GM21447 (cell line): ENCODE data around the gene RRAD.
"Not testable (repeated sequence)": the region's sequence is repeated elsewhere in the genome, so short reads cannot be mapped to it uniquely, and the experiment has no call there.

Source experiments
- ATAC-seq: cut with Tn5 transposase; IDR thresholded peaks from one replicate; pipeline ENCODE4 v1.9.1; 2021; ENCODE audit not compliant: unreplicated experiment

The RRAD gene

DNA sequence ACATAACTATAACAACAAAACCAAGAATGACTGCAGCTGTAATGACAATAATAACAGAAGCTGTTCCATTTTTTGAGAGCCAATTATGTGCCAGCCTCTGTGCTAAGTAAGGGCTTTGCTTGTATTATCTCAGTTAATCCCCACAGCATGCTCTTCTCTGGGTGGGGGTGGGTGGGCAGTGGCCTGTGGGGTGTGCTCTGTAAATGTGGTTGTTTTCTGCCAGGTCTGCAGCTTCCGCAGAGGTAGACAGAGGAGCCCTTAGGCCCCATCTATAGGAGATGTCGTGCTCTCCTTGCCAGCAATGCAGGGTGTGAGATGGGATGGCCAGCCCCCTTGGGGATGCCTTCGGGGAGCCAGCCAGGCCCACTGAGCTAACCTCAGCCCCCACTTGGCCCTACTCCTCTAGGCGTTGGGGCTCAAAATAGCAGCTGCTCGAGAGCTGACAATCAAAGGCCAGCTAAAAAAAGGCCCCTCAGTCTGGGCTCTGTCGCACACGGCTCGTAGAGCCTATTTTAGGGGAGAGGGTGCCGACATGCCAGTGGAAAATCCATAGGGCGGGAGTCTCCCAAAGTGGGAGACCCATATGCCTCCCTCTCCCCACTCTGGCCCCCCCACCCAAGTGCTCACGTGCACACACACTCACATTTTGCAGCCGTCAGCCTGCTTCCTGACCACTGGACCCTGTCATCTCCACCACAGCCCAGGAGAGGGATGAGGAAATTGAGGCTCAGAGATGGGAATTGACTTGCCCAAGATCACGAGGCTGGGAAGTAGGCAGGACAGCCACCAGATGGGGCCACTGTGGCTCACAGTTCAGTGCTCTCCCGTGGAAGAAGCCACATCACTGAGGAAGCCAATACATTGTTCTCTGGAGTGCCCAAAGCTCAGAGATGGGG, 22.4 kb downstream of the RRAD start:
- no peak for ATAC-seq

DNA sequence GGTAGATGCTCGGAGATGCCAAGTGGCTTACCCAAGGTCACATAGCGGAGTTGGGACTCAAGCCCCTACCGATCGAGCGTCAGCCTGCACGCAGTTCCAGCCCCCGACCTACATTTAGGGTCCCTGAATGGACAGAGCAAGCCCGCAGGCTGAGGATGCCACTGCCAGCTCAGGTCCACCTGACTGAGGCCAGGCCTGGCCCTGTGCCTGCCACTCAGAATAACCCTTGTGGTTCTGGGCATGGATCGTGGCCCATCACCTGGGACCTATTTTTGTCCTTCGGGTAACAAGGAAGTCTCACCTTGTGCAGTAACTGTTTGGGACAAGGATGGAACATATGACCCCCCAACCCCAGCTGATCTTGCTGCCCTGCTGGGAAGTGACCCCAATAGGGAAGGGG, 23.7 kb downstream of the RRAD start:
- no peak for ATAC-seq

DNA sequence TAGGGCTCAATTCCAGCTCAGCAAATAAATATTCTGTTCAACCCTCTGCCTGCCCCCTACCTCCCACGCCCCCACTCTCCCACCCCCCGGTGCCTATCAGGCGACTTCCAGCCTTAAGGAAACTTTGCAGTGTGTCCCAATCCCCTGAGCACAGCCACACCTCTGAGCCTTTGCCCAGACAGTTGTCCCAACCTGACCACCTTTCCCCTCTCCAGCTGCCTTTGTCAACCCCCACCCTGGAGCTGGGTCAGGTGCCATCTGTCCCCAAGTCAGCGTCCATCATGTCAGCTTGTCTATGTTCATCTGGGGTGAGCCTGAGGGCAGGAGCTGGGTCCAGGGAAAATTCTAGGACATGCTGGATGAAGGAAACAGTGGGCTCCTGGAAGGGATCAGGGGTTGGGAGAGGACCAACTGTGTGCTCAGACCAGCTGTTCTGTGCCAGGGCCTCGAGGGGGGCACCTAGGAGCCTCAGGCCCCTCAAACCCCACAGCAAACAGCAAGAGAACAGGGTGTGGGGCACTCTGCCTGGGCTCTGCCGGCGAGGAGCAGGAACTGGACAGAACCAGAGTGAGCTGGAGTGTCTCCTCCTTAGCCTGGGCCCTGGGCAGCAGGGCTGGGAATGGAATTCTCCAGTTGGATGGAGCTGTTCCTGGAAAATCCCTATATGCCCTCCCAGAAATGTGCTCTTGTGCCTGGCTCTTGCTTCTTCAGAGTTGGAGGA, 24.5 kb downstream of the RRAD start:
- no peak for ATAC-seq

DNA sequence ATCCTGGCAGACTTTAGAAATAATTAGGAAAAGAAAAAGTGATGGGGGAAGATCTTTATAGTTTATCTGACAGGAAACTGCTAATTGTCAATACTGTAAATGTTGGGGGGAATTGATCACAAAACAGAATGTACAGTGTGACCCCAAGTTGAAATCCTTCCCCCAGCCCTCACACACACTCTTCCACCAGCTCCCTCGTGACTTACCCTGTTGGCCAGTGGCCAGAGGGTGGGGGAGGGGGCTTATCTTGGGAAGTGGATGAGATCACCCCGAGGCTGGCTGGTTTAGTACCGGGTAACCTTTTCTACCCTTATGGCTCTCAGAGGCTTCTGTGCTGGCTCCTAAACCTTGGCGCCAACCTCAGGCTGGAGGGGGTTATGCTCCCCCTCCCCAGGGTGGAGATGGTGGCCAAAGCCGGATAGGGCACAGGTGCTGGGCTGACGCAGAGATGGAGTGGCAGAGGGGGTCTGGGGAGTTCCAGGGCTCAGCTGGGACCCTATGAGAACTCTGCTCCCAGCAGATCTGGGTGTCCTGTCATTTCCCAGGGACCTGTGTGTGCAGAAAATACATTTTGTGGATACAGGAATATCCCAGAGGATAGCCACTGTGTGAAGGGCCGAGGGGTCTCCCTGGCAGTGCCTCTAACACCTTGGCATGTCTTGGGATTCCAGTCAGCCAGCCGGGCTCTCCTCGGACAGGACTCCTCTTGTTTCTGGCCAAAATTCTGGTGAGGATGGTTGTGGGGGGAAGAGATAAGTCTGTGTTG, 25.2 kb downstream of the RRAD start:
- no peak for ATAC-seq

DNA sequence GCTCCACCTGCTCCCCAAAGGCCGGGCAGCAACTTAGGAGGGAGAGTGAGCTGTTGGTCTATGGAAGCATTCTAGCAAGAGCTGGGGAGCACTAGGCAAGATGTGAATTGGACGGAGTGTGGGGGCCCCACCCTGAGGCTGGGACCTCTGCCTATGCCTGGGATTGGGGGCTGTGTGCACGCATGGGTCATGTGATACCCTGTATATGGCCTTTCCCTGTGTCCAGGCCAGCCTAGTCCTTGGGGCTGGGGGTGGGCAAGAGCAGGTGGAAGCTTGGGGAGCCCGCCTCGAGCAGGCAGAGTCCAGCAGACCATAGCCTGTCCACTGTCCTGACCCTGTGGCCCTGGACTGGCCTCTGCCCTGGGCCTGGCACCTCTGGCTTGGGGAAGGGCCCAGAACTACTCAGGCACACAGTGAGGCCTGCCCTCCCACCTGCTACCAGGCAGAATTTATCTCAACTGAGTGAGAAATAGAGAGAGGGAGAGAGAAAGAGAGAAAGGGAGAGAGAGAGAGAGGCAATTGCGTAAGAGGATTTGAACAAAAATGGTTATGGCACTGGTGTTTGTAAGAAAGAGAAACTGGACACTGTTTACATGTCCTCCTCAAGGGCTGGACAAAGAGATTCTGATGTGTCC, 25.9 kb downstream of the RRAD start:
- no peak for ATAC-seq

DNA sequence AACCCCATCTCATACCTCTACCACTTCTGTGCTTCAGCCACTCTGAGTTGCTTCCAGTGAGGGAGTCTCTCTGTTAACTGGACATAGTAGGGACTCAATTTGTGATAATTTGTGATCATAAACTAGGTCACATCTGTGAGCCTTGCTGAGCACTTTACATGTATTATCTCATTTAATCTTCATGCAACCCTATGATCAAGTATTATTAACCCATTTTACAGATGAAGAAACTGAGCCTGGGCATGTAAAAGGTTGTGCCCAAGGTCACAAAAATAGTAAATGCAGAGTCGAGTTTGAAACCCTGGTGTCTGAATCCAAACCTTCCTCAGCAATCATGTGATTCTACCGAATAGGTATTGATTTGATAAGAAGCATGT, 26.4 kb downstream of the RRAD start:
- no peak for ATAC-seq

DNA sequence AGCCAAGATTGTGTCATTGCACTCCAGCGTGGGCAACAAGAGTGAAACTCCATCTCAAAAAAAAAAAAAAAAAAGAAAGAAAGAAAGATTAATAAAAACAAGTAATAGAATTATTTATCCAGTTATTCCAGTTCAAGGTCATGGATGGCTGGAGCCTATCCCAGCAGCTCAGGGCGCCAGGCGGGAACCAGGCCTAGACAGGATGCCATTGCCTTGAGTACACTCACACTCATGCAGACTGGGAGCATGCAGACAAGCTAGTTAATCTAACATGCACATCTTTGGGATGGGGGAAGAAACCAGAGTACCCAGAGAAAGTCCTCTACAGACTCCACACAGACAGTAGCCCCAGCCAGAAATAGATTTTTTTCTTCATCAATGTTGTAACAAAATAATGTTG, 27.1 kb downstream of the RRAD start:
- no peak for ATAC-seq

DNA sequence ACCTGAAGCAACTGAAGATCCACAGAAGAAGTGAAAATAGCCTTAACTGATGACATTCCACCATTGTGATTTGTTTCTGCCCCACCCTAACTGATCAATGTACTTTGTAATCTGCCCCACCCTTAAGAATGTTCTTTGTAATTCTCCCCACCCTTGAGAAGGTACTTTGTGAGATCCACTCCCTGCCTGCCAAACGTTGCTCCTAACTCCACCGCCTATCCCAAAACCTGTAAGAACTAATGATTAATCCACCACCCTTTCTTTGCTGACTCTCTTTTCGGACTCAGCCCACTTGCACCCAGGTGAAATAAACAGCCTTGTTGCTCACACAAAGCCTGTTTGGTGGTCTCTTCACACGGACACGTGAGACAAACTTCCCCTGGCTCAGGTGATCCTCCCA, 28.7 kb downstream of the RRAD start:
- ATAC-seq, result not testable (repeated sequence)

DNA sequence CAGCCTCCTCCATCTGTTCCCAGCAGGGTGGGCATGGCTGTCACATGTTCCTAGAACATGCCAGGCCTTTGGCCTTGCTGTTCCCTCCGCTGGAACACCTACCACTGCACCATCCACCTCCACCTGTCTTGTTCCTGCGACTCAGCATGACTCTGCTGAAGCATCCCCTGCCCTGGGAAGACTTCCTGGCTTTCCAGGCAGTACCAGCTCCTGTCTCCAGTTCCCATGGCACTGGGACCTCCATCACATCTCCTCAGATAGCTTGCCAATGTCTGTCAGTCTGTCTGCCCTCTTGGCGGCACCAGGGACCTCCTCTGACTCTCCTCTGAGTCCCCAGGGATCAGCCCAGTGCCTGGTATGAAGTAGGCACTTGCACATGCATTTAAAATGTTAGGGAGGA, 29.3 kb downstream of the RRAD start:
- no peak for ATAC-seq

DNA sequence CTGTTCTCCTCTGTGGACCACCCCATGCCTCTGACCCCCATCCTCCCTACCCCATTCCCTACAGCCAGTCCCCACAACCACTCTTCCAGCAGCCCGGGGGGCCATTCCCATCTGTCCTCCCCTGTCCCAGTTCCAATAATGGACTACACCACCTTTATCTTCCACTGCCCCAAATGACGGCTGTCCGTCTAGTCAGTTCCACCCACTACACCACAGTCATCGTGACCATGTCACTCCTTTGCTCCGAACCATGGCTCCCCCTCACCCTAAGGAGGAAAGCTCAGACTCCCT, 29.7 kb downstream of the RRAD start:
- no peak for ATAC-seq

DNA sequence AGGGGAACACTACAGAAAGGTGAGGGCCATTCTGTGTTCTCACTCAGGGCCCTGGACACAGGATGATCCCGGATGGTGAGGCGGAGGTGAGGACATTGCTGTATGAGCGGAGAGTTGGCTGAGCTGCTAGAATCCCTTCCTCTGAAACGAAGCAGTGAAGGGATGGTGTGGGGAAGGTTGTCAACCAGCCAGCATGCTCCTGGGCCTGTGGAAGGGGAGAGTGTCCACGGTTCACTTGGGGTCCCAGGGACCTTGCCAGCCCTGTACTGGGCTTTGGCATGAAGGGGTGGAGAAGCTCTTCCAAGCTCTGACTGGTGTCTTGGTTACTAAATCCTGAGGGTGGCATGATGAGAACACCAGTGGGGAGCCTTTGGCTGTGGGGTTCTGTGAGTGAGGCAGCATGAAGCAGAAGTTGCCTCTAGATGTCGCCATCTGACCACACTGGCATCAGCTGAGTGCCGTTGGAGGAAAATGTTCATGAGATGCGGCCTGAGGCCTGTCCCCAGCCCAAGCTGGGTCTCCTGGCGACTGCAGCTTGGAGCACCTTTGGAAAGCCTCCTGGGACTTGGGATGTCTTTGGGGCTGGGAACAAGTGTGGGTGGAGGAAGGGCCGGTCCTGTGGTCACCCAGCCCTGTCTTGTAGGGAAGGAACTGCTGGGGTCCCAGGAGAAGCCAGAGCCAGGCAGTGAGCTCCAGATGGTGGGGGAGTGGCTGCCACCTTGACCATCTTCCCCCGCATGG, 30.2 kb downstream of the RRAD start:
- ATAC-seq, result no peak

DNA sequence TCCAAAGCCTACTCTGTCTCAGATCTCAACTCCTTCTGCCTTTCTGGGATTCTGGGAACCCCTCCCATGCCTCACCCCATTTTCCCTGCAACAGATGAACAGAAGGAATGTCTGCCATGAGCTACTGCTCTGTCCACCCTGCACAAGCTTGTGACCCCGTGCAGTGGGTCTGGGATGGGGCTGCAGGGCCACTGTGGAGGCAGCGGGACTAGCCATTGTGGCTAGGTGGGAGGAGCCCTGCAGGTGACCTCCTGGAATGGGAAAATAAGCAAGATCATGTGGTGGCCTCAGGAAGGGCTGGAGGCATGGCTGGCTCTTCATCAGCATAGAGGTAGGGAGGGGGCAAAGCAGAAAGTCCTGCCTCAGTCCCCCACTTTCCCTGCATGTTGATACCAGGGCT, 31.3 kb downstream of the RRAD start:
- ATAC-seq, result no peak

DNA sequence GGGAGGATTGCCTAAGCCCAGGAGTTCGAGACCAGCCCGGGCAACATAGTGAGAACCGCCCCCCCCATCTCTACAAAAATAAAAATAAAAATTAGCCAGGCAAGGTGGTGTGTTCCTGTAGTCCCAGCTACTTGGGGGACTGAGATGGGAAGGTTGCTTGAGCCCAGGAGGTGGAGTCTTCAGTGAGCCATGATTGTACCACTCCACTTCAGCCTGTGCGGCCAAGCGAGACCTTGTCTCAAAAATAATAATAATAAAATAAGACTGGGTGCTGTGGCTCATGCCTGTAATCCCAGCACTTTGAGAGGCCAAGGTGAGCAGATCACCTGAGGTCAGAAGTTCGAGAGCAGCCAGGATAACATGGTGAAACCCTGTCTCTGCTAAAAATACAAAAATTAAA, 33.5 kb downstream of the RRAD start:
- ATAC-seq, result no peak

DNA sequence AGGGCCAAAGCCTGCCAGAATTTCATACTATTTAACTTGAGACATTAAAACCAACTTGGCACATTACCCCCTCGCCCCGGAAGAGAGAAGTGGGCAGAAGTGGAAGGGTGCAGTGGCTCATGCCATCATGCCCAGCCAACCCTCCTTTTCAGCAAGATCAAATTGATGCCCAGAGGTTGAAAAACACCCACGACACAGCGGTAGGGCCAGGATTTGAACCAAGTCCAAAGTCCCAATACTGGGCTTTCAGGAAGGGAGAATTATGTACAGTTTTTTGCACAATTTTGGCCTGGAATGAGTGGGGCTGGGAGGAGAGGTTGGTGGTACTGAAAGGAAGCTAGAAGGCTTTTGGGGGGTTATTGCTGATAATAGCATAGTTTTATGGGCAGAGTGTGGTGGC, 34.0 kb downstream of the RRAD start:
- no peak for ATAC-seq

DNA sequence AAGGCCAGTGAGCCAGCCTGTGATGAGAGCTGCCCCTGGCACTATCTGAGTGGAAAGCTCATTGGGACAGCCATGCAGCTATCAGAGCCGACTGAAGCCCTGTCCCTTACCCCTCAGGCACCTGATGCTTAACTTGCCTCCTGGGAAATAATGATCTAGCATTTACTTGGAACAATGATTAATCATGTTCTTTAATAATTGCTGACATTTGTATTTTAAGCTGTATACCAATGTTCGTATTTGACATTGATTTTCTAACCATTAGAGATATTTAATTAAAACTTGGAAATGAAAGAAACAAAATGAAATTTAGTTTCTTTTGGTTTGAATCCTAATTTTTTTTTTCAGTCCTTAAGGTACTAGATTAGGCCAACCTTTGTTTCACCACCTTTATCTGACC, 34.5 kb downstream of the RRAD start:
- ATAC-seq, result no peak

DNA sequence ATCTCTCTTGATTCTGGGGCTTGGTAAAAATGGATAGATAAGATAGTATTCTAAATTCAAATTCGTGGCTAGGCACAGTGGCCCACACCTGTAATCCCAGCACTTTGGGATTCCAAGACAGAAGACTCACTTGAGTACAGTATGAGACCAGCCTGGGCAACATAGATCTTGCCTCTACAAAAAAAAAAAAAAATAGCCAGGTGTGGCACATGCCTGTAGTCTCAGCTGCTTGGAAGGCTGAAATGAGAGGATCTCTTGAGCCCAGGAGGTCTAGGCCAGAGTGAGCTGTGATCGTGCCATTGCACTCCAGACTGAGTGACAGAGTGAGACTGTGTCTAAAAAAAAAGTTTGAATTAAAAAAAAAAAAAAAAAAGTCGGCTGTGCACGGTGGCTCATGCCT, 35.7 kb downstream of the RRAD start:
- no peak for ATAC-seq

DNA sequence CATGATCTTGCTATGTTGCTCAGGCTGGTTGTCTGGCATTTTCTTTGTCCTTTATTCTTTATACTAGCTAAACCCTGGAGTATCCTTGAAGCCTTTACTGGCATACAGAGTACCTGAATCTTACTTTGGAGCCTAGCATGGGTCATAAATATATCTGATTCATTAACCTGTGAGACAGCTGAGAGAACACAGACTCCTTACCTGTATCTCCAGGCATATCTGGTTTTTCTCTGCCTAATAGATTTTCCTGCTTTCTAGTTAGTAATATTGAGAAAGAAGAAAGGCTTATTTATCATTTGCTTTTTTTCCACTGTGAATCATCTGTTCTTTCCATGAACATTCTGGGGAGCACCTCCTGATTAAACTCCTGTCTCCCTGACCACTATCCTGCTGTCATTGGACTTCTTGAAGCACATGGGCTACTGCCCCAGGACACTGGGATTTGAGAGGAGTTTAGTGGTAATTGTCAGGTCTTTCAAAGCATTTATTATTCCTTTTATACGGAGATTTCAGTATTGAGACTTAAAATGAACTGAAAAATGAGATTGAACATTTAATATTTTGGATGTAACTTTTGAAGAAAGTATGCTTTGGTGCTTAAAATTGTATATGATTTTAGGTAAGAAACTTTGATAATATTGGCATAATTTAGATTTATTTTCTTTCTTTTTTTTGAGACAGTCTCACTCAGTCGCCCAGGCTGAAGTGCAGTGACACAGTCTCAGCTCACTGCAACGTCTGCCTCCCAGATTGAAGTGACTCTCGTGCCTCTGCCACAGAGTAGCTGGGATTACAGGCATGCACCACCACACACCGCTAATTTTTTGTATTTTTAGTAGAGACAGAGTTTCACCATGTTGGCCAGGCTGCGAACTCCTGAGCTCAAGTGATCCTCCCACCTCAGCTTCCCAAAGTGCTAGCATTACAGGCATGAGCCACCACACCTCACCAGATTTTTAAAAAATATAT, 36.4 kb downstream of the RRAD start:
- ATAC-seq, result no peak

DNA sequence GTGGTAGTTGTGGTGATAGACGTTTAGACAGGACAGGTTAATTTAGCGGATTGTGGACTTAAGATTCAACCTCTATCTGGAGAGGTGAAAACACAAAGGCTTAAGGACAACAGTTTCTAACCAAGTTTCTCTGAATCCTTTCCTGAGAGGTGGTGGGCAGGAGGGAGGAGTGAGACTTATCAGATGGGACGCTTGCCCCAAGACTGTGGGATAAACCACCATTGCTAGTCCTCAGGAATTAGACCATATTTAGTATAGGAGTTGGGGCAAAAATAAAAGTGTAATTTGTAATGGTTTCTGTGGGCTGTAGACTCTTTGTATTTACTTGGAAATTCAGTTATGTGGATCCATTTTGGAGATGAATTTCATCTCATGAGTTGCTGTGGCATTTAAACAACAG, 38.4 kb downstream of the RRAD start:
- no peak for ATAC-seq

DNA sequence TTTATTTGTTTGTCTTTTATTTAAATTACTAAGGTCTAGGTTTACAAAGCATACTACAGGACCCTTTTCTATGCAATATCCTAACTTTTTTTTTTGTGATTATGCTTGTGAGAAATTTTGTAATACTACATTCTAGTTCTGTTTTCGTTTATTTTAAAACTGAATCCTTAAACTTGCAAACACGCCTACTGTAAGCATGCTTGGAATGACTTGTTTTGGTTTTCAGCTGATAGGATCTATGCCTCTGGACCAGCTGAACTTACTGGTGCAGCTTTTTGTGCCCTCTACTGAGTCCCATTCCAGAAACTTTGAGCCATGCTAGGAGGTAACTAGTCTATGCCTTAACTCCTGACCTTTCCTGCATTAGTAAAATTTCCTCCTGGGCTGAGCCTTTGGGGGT, 39.0 kb downstream of the RRAD start:
- ATAC-seq, result no peak

DNA sequence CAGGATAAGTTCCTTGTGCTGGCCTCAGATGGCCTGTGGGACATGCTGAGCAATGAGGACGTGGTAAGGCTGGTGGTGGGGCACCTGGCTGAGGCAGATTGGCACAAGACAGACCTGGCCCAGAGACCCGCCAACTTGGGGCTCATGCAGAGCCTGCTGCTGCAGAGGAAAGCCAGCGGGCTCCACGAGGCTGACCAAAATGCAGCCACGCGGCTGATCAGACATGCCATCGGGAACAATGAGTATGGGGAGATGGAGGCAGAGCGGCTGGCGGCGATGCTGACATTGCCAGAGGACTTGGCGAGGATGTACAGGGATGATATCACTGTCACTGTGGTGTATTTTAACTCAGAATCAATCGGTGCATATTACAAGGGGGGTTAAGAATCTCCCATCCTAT, 39.8 kb downstream of the RRAD start:
- ATAC-seq, result no peak
